B cell (primary cell): Measurements from ENCODE around the gene KRTAP10-2. TPM values are rescaled to one million over a fixed set of nuclear protein-coding genes. Genes with fewer than 3 reads are reported as not detected.

Experiments used
- ATAC-seq: fragments of 200-7000 bp; cut with Tn5 transposase; one replicate; pipeline ENCODE4 v1.10.0; 2021; ENCODE audit warnings: low read depth, mild to moderate bottlenecking, moderate number of reproducible peaks, moderate library complexity
- CTCF ChIA-PET: fragments of 350-600 bp; sonication (Branson Sonifier 250); formaldehyde crosslinking; loops from one replicate; lab custom pipeline; 2021; ENCODE audit warnings: antibody characterized with exemption, inconsistent platforms; lab: Charles Lee
- POLR2A ChIA-PET: fragments of 350-600 bp; sonication (Branson Sonifier 250); formaldehyde crosslinking; loops from one replicate; lab custom pipeline; 2021; ENCODE audit warnings: antibody characterized with exemption; lab: Charles Lee
- DNase-seq: peaks from one replicate; pipeline ENCODE4 v3.0.0; 2013
- H2AFZ ChIP-seq: 2 replicates; pipeline ENCODE4 v1.6.1; 2012; ENCODE audit warnings: mild to moderate bottlenecking, low read depth, low read length; ENCODE audit not compliant: insufficient read depth, poor library complexity, severe bottlenecking
- H3K27ac ChIP-seq, 2 donors: 1 replicate in 1 of 2; 2 replicates in 1 of 2; pipeline ENCODE4 v1.5.1; 2012 to 2013; ENCODE audit warnings: low read length in 2 of 2, mild to moderate bottlenecking in 2 of 2, moderate library complexity in 1 of 2
- H3K27me3 ChIP-seq, 4 experiments: fragments of 200-600 bp in 1 of 4; sonication (generic) in 1 of 4; replicated peaks in 1 of 4; 1 replicate in 2 of 4; 2 replicates in 2 of 4; pipeline versions ENCODE4 v1.6.1 to v1.7.0; 2013 to 2016; ENCODE audit warnings: low read length in 3 of 4, mild to moderate bottlenecking in 2 of 4, mixed read lengths in 1 of 4, moderate library complexity in 1 of 4; ENCODE audit not compliant: insufficient read depth in 4 of 4, control insufficient read depth in 3 of 4; ENCODE audit errors: control extremely low read depth in 1 of 4
- H3K36me3 ChIP-seq, 2 experiments: replicated peaks in 1 of 2; 1 replicate in 1 of 2; 2 replicates in 1 of 2; pipeline versions ENCODE4 v1.6.1 to v1.7.1; 2013; ENCODE audit warnings: low read length in 1 of 2; ENCODE audit not compliant: insufficient read depth in 2 of 2, control insufficient read depth in 1 of 2; ENCODE audit errors: control extremely low read depth in 1 of 2, extremely low read depth in 1 of 2
- H3K4me1 ChIP-seq, 2 donors: fragments of 200-600 bp in 1 of 2; sonication (generic) in 1 of 2; 1 replicate in 1 of 2; 2 replicates in 1 of 2; pipeline versions ENCODE4 v1.5.1 to v1.6.1; 2013 to 2017; ENCODE audit warnings: low read length in 2 of 2; ENCODE audit not compliant: control insufficient read depth in 2 of 2, insufficient read depth in 2 of 2
- H3K4me2 ChIP-seq: replicated peaks from 2 replicates; pipeline ENCODE3; 2012; ENCODE audit warnings: mild to moderate bottlenecking, low read depth, low read length; ENCODE audit not compliant: poor library complexity, severe bottlenecking
- H3K4me3 ChIP-seq, 5 experiments: fragments of 200-600 bp in 1 of 5; sonication (generic) in 1 of 5; 1 replicate in 3 of 5; 2 replicates in 2 of 5; pipeline versions ENCODE4 v1.5.1 to v1.7.0; 2011 to 2016; ENCODE audit warnings: low read length in 4 of 5, mild to moderate bottlenecking in 4 of 5, low read depth in 2 of 5, control low read depth in 1 of 5, moderate library complexity in 1 of 5; ENCODE audit not compliant: insufficient read depth in 1 of 5; ENCODE audit errors: control extremely low read depth in 1 of 5, extremely low read depth in 1 of 5
- H3K79me2 ChIP-seq: fragments of 200-600 bp; sonication (generic); one replicate; pipeline ENCODE4 v1.6.0; 2016; ENCODE audit warnings: low read length; ENCODE audit not compliant: control insufficient read depth, insufficient read depth
- H3K9ac ChIP-seq: fragments of 200-600 bp; sonication (generic); 2 replicates; pipeline ENCODE4 v1.6.1; 2017; ENCODE audit warnings: mild to moderate bottlenecking, low read length, moderate library complexity
- H3K9me3 ChIP-seq, 3 donors: one replicate each; pipeline versions ENCODE4 v1.6.1 to v1.7.1; 2013; ENCODE audit warnings: low read length in 2 of 3; ENCODE audit not compliant: control insufficient read depth in 2 of 3, insufficient read depth in 1 of 3; ENCODE audit errors: control extremely low read depth in 1 of 3
- H4K20me1 ChIP-seq: 2 replicates; pipeline ENCODE4 v1.6.0; 2012; ENCODE audit warnings: mild to moderate bottlenecking, low read length; ENCODE audit not compliant: insufficient read depth, control insufficient read depth, poor library complexity, severe bottlenecking
- H3K27ac Mint-ChIP-seq: one replicate; pipeline ENCODE4 v1.8.0; 2021; ENCODE audit warnings: mixed read lengths
- H3K27me3 Mint-ChIP-seq: one replicate; pipeline ENCODE4 v1.8.0; 2021; ENCODE audit warnings: mixed read lengths
- H3K4me1 Mint-ChIP-seq: one replicate; pipeline ENCODE4 v1.8.0; 2021; ENCODE audit warnings: mixed read lengths
- H3K4me3 Mint-ChIP-seq: one replicate; pipeline ENCODE4 v1.8.0; 2021; ENCODE audit warnings: mixed read lengths
- H3K9me3 Mint-ChIP-seq: one replicate; pipeline ENCODE4 v1.8.0; 2022; ENCODE audit warnings: mixed read lengths; ENCODE audit not compliant: insufficient read depth
- CTCF ChIP-seq: fragments of 200-600 bp; IDR thresholded peaks from one replicate; pipeline ENCODE4 v1.8.0; 2022; ENCODE audit warnings: antibody characterized with exemption, mild to moderate bottlenecking
- EZH2 ChIP-seq: IDR thresholded peaks from 2 replicates; pipeline ENCODE4 v1.6.1; 2012; ENCODE audit warnings: borderline replicate concordance, low read depth, mild to moderate bottlenecking, moderate library complexity, low read length; ENCODE audit not compliant: insufficient read depth, poor library complexity, severe bottlenecking
- WGBS: methylation state at CpG from one replicate; pipeline ENCODE4 v1.1.5; 2013; ENCODE audit warnings: missing lambda C conversion rate; ENCODE audit not compliant: insufficient coverage; 5-methylcytosine and 5-hydroxymethylcytosine counted together
- intact Hi-C: fragments of 100-400 bp; cut with micrococcal nuclease; formaldehyde crosslinking; loops from one replicate; pipeline ENCODE4 v1.10.0; 2022
- polyA plus RNA-seq: library from polyadenylated mRNA; depleted of rRNA; stranded (reverse); fragments of >200 nt; gene quantifications from 2 replicates; pipeline ENCODE4 v1.2.3, GENCODE V29; 2012
- total RNA-seq, 2 donors: library from RNA; stranded (reverse); fragments of 120-200 nt in 1 of 2; gene quantifications; 1 replicate in 1 of 2; 2 replicates in 1 of 2; pipeline versions ENCODE4 v1.2.3 to v1.2.4, GENCODE V29; 2013 to 2022

Gene KRTAP10-2
- total and polyA plus RNA-seq, 2 donors (not counting 1 experiment from before 2014, with no cell fraction given), result not detected

- Histone ChIP-seq H3K4me3 (no peak overlapping the region), H3K27ac (no peak overlapping the region), H2AFZ (no peak overlapping the region), H3K9me3 (peaks cover 1 to 15% (median 3%) of the 10 kb centered on the region in 3 donors), H3K4me1 (no peaks in the 10 kb centered on the region), H3K4me2 (no peak overlapping the region), H3K9ac (no peak overlapping the region), H3K27me3 (no peaks in the 10 kb centered on the region), H3K36me3 (no peaks in the 10 kb centered on the region), H4K20me1 (no peaks in the 10 kb centered on the region), H3K79me2 (no peaks in the 10 kb centered on the region)
- Mint-ChIP-seq H3K4me3 (no peak overlapping the region), H3K9me3 (no peaks in the 10 kb centered on the region), H3K4me1 (no peaks in the 10 kb centered on the region), H3K27ac (no peak overlapping the region), H3K27me3 (peaks cover 19% of the 10 kb centered on the region)
- TF ChIP-seq CTCF (no peak), EZH2 (no peak)
- ATAC-seq (no peak), DNase-seq (no peak)
- CTCF ChIA-PET, result no interaction called here
- intact Hi-C loops, result no loop called here
- 97% methylated on average over 26 of the region's 33 CpGs for WGBS
- POLR2A ChIA-PET, result no interaction called here
These were observed 13.1 kb downstream of the KRTAP10-2 start for GRCh38 chr21:44537930-44538911.

- H3K27me3 ChIP-seq, result no peaks in the 10 kb centered on the region
- H3K4me3 ChIP-seq, result no peak overlapping the region
- no peak overlapping the region for H3K9ac ChIP-seq
- no peaks in the 10 kb centered on the region for H3K4me1 Mint-ChIP-seq
- peaks cover 18% of the 10 kb centered on the region for H3K27me3 Mint-ChIP-seq
- no peak overlapping the region for H3K27ac Mint-ChIP-seq
- no peaks in the 10 kb centered on the region for H3K4me1 ChIP-seq
- 87% methylated on average over 7 of the region's 7 CpGs for WGBS
- H3K27ac ChIP-seq, result no peak overlapping the region
- no peaks in the 10 kb centered on the region for H3K36me3 ChIP-seq
- CTCF ChIA-PET, result interaction anchor here (0.7 to 1.5 kb wide), 2 partner anchors 25 to 407 kb away, joined by 3 read pairs; no protein-coding TSS in a partner anchor
- H3K9me3 Mint-ChIP-seq, result no peaks in the 10 kb centered on the region
- H3K4me3 Mint-ChIP-seq, result no peak overlapping the region
- H2AFZ ChIP-seq, result no peak overlapping the region
- intact Hi-C loops, result no loop called here
- DNase-seq (no peak), ATAC-seq (no peak)
- H3K9me3 ChIP-seq, result peaks cover 0 to 10% (median 0%) of the 10 kb centered on the region in 3 donors
- POLR2A ChIA-PET, result interaction anchor here (0.6 to 0.7 kb wide), 2 partner anchors 237 to 883 kb away, joined by 3 to 4 read pairs; no protein-coding TSS in a partner anchor
- TF ChIP-seq CTCF (no peak), EZH2 (no peak)
- no peak overlapping the region for H3K4me2 ChIP-seq
- no peaks in the 10 kb centered on the region for H3K79me2 ChIP-seq
- H4K20me1 ChIP-seq, result no peaks in the 10 kb centered on the region
These were observed 15.3 kb downstream of the KRTAP10-2 start for GRCh38 chr21:44535963-44536362.
